GM23338 (cell line): ENCODE results near the gene KCNH6. TPM values are rescaled to one million over a fixed set of nuclear protein-coding genes. Genes with fewer than 3 reads are reported as not detected.

Experiments used
- ATAC-seq: fragments of 200-7000 bp; cut with Tn5 transposase; 3 replicates; pipeline ENCODE4 v1.9.1; 2020
- DNase-seq: peaks from one replicate; pipeline ENCODE4 v3.0.0-alpha.2; 2015; ENCODE audit warnings: low spot score
- H2AFZ ChIP-seq: fragments of 200-600 bp; sonication (generic); 2 replicates; pipeline ENCODE4 v1.8.0; 2016; ENCODE audit warnings: antibody characterized with exemption, mild to moderate bottlenecking, moderate library complexity
- H3F3A ChIP-seq: fragments of 200-600 bp; sonication (generic); replicated peaks from 2 replicates; pipeline ENCODE4 v1.8.0; 2017; ENCODE audit warnings: antibody characterized with exemption, mixed run types, low read depth
- H3K27ac ChIP-seq: fragments of 200-600 bp; sonication (generic); 2 replicates; pipeline ENCODE4 v1.6.1; 2016; ENCODE audit warnings: low read depth
- H3K27me3 ChIP-seq: fragments of 200-600 bp; sonication (generic); 2 replicates; pipeline ENCODE4 v1.8.0; 2016; ENCODE audit warnings: mild to moderate bottlenecking, mixed run types, moderate library complexity; ENCODE audit not compliant: insufficient read depth
- H3K36me3 ChIP-seq: fragments of 200-600 bp; sonication (generic); 2 replicates; pipeline ENCODE4 v1.8.0; 2016; ENCODE audit warnings: mild to moderate bottlenecking; ENCODE audit not compliant: insufficient read depth
- H3K4me1 ChIP-seq: fragments of 200-600 bp; sonication (generic); 2 replicates; pipeline ENCODE4 v1.8.0; 2016; ENCODE audit warnings: mild to moderate bottlenecking, moderate library complexity; ENCODE audit not compliant: insufficient read depth
- H3K4me2 ChIP-seq: fragments of 200-600 bp; sonication (generic); 2 replicates; pipeline ENCODE4 v1.7.1; 2017; ENCODE audit warnings: mixed run types
- H3K4me3 ChIP-seq: fragments of 200-600 bp; sonication (generic); 2 replicates; pipeline ENCODE4 v1.6.1; 2016; ENCODE audit warnings: mixed run types
- H3K79me2 ChIP-seq: fragments of 200-600 bp; sonication (generic); replicated peaks from 2 replicates; pipeline ENCODE4 v1.8.0; 2017; ENCODE audit warnings: mild to moderate bottlenecking; ENCODE audit not compliant: insufficient read depth
- H3K9me2 ChIP-seq: fragments of 200-600 bp; sonication (generic); 2 replicates; pipeline ENCODE4 v1.8.0; 2017; ENCODE audit not compliant: insufficient read depth
- H4K20me1 ChIP-seq: fragments of 200-600 bp; sonication (generic); replicated peaks from 2 replicates; pipeline ENCODE4 v1.8.0; 2017; ENCODE audit warnings: mild to moderate bottlenecking; ENCODE audit not compliant: insufficient read depth
- H3K27ac Mint-ChIP-seq: 2 replicates; pipeline ENCODE4 v1.8.0; 2020; ENCODE audit warnings: inconsistent platforms, mild to moderate bottlenecking, moderate library complexity, mixed read lengths
- H3K27me3 Mint-ChIP-seq: 3 replicates; pipeline ENCODE4 v1.8.0; 2022; ENCODE audit warnings: low read depth, mild to moderate bottlenecking, moderate library complexity, mixed read lengths, inconsistent platforms; ENCODE audit not compliant: insufficient read depth, poor library complexity
- H3K36me3 Mint-ChIP-seq: 3 replicates; pipeline ENCODE4 v1.8.0; 2021; ENCODE audit warnings: low read depth, mild to moderate bottlenecking, inconsistent platforms, moderate library complexity, mixed read lengths
- H3K4me1 Mint-ChIP-seq: 3 replicates; pipeline ENCODE4 v1.8.0; 2020; ENCODE audit warnings: mild to moderate bottlenecking, inconsistent platforms, mixed read lengths
- H3K4me3 Mint-ChIP-seq: 3 replicates; pipeline ENCODE4 v1.8.0; 2021; ENCODE audit warnings: moderate library complexity, mild to moderate bottlenecking, inconsistent platforms, mixed read lengths
- H3K9me3 Mint-ChIP-seq: 3 replicates; pipeline ENCODE4 v1.8.0; 2020; ENCODE audit warnings: moderate library complexity, mild to moderate bottlenecking, inconsistent platforms, mixed read lengths
- CREB1 ChIP-seq: fragments of 250-450 bp; sonication (Bioruptor Pico); IDR thresholded peaks from 2 replicates; pipeline ENCODE4 v1.5.0; 2020; ENCODE audit warnings: low read depth, mild to moderate bottlenecking, moderate library complexity
- EZH2 ChIP-seq: fragments of 200-600 bp; sonication (generic); IDR thresholded peaks from one replicate; pipeline ENCODE4 v1.8.0; 2017; ENCODE audit warnings: antibody characterized with exemption, mild to moderate bottlenecking, low read depth; ENCODE audit not compliant: unreplicated experiment
- JUNB ChIP-seq: IDR thresholded peaks from one replicate; pipeline ENCODE4 v1.6.1; 2016; ENCODE audit warnings: antibody characterized with exemption; ENCODE audit not compliant: unreplicated experiment
- NANOG ChIP-seq: IDR thresholded peaks from 2 replicates; pipeline ENCODE4 v1.6.1; 2016; ENCODE audit warnings: antibody characterized with exemption, borderline replicate concordance
- ZNF331 ChIP-seq: fragments of 250-450 bp; sonication (Bioruptor Pico); IDR thresholded peaks from 2 replicates; pipeline ENCODE4 v1.5.0; 2020; ENCODE audit warnings: low read depth, mild to moderate bottlenecking, moderate library complexity
- polyA plus RNA-seq: library from polyadenylated mRNA; unstranded; fragments of >200 nt; fragmentation: Nextera tagmentation; extraction: Ambion mirVana; gene quantifications from 2 replicates; pipeline ENCODE4 v1.2.1, GENCODE V29; 2016
- total RNA-seq: library from RNA; depleted of rRNA; stranded (reverse); fragments of >200 nt; shearing (Covaris generic); gene quantifications from 2 replicates; pipeline ENCODE4 v1.2.3, GENCODE V29; 2014
- TF ChIP-seq, protein P1 (sequence below): fragments of 250-450 bp; sonication (Bioruptor Pico); IDR thresholded peaks from 2 replicates; pipeline ENCODE4 v1.5.0; 2020; ENCODE audit warnings: mild to moderate bottlenecking, moderate library complexity
- TF ChIP-seq, protein P2 (sequence below), 2 experiments: fragments of 200-600 bp in 1 of 2; sonication (generic) in 1 of 2; conservative IDR thresholded peaks; 2 replicates each; pipeline versions ENCODE4 v1.5.1 to v1.6.1; 2016 to 2017; ENCODE audit warnings: antibody characterized with exemption in 2 of 2, low read depth in 2 of 2, mild to moderate bottlenecking in 2 of 2, moderate library complexity in 1 of 2

KCNH6 gene
- total and polyA plus RNA-seq, 2 experiments from 2014 or later = 1.3 to 2.8 TPM

DNA sequence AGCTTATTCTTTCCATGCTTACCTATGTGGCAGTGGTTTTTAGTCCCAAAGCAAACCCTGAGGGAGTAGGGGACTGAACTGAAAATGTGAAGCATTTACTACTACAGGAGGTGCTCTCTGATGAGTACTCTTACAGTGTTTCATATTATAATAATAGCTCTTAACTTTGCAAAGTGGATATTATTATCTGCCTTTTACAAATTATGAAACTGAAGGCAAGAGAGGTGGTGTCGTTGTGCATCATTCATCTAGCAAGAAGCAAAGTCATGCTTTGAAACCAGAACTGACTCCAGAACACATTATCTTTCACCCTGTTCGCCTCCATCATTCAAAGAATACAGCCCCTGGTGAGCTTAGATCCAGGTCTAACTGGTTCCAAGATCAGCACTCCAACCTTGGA lies 8.2 kb upstream of the KCNH6 start (continued):
- TF ChIP-seq, protein P1, sequence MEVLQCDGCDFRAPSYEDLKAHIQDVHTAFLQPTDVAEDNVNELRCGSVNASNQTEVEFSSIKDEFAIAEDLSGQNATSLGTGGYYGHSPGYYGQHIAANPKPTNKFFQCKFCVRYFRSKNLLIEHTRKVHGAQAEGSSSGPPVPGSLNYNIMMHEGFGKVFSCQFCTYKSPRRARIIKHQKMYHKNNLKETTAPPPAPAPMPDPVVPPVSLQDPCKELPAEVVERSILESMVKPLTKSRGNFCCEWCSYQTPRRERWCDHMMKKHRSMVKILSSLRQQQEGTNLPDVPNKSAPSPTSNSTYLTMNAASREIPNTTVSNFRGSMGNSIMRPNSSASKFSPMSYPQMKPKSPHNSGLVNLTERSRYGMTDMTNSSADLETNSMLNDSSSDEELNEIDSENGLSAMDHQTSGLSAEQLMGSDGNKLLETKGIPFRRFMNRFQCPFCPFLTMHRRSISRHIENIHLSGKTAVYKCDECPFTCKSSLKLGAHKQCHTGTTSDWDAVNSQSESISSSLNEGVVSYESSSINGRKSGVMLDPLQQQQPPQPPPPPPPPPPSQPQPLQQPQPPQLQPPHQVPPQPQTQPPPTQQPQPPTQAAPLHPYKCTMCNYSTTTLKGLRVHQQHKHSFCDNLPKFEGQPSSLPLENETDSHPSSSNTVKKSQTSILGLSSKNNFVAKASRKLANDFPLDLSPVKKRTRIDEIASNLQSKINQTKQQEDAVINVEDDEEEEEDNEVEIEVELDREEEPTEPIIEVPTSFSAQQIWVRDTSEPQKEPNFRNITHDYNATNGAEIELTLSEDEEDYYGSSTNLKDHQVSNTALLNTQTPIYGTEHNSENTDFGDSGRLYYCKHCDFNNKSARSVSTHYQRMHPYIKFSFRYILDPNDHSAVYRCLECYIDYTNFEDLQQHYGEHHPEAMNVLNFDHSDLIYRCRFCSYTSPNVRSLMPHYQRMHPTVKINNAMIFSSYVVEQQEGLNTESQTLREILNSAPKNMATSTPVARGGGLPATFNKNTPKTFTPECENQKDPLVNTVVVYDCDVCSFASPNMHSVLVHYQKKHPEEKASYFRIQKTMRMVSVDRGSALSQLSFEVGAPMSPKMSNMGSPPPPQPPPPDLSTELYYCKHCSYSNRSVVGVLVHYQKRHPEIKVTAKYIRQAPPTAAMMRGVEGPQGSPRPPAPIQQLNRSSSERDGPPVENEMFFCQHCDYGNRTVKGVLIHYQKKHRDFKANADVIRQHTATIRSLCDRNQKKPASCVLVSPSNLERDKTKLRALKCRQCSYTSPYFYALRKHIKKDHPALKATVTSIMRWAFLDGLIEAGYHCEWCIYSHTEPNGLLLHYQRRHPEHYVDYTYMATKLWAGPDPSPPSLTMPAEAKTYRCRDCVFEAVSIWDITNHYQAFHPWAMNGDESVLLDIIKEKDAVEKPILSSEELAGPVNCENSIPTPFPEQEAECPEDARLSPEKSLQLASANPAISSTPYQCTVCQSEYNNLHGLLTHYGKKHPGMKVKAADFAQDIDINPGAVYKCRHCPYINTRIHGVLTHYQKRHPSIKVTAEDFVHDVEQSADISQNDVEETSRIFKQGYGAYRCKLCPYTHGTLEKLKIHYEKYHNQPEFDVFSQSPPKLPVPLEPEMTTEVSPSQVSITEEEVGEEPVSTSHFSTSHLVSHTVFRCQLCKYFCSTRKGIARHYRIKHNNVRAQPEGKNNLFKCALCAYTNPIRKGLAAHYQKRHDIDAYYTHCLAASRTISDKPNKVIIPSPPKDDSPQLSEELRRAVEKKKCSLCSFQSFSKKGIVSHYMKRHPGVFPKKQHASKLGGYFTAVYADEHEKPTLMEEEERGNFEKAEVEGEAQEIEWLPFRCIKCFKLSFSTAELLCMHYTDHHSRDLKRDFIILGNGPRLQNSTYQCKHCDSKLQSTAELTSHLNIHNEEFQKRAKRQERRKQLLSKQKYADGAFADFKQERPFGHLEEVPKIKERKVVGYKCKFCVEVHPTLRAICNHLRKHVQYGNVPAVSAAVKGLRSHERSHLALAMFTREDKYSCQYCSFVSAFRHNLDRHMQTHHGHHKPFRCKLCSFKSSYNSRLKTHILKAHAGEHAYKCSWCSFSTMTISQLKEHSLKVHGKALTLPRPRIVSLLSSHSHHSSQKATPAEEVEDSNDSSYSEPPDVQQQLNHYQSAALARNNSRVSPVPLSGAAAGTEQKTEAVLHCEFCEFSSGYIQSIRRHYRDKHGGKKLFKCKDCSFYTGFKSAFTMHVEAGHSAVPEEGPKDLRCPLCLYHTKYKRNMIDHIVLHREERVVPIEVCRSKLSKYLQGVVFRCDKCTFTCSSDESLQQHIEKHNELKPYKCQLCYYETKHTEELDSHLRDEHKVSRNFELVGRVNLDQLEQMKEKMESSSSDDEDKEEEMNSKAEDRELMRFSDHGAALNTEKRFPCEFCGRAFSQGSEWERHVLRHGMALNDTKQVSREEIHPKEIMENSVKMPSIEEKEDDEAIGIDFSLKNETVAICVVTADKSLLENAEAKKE (CRISPR knock-in tag) = no peak
- TF ChIP-seq, protein P2, sequence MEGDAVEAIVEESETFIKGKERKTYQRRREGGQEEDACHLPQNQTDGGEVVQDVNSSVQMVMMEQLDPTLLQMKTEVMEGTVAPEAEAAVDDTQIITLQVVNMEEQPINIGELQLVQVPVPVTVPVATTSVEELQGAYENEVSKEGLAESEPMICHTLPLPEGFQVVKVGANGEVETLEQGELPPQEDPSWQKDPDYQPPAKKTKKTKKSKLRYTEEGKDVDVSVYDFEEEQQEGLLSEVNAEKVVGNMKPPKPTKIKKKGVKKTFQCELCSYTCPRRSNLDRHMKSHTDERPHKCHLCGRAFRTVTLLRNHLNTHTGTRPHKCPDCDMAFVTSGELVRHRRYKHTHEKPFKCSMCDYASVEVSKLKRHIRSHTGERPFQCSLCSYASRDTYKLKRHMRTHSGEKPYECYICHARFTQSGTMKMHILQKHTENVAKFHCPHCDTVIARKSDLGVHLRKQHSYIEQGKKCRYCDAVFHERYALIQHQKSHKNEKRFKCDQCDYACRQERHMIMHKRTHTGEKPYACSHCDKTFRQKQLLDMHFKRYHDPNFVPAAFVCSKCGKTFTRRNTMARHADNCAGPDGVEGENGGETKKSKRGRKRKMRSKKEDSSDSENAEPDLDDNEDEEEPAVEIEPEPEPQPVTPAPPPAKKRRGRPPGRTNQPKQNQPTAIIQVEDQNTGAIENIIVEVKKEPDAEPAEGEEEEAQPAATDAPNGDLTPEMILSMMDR (conservative IDR thresholded peaks at IDR 0.05; ENCODE audit: low read depth in 2 of 2) = no peak
- TF ChIP-seq CREB1 (CRISPR knock-in tag) = no peak

DNA sequence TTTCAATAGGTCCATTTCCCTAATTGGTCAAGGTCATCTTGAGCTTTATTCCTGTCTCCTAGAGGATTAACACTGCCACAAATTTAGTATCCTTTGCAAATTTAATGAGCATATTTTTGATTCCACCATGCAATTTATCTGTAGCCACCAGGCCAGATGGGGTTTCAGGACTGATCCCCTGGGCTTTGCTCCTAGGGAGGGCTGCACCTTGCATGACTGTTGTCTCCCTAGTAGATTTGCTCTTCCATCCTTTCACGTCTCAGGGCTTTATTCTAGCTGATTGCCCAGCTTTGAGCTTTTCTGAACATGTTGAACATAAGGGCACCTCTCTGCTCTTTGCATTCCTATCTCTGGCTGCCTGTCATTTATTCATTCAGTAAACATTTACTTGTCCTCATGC lies 7.7 kb upstream of the KCNH6 start:
- no peaks in the 10 kb centered on the region for H3K36me3 ChIP-seq
- H3K27me3 Mint-ChIP-seq = peaks cover 1% of the 10 kb centered on the region
- no peaks in the 10 kb centered on the region for H3K27me3 ChIP-seq
- H3K4me3 Mint-ChIP-seq = no peak overlapping the region
- H3K36me3 Mint-ChIP-seq = no peaks in the 10 kb centered on the region
- no peak overlapping the region for H3K4me2 ChIP-seq
- H3K4me1 ChIP-seq = 0 out of 2 replicates have a peak, but pooled peaks cover under 1% of the 10 kb centered on the region
- no peak overlapping the region for H3K27ac Mint-ChIP-seq
- no peak for TF ChIP-seq ZNF331 (CRISPR knock-in tag)
- TF ChIP-seq EZH2 = no peak
- TF ChIP-seq NANOG = no peak
- no peak for TF ChIP-seq JUNB
- peaks cover 3% of the 10 kb centered on the region; the same call in 2 of the 3 replicates for H3K4me1 Mint-ChIP-seq
- H3K79me2 ChIP-seq = no peaks in the 10 kb centered on the region
- no peaks in the 10 kb centered on the region for H3F3A ChIP-seq
- H3K4me3 ChIP-seq = no peak overlapping the region
- ATAC-seq = no peak
- H3K9me2 ChIP-seq = no peaks in the 10 kb centered on the region
- no peaks in the 10 kb centered on the region; the same call in 2 of the 3 replicates for H3K9me3 Mint-ChIP-seq
- no peak overlapping the region for H2AFZ ChIP-seq
- no peak overlapping the region for H3K27ac ChIP-seq
- no peaks in the 10 kb centered on the region for H4K20me1 ChIP-seq
- DNase-seq = no peak
